ENCODE results near the gene NRXN3.

Gene NRXN3

DNA sequence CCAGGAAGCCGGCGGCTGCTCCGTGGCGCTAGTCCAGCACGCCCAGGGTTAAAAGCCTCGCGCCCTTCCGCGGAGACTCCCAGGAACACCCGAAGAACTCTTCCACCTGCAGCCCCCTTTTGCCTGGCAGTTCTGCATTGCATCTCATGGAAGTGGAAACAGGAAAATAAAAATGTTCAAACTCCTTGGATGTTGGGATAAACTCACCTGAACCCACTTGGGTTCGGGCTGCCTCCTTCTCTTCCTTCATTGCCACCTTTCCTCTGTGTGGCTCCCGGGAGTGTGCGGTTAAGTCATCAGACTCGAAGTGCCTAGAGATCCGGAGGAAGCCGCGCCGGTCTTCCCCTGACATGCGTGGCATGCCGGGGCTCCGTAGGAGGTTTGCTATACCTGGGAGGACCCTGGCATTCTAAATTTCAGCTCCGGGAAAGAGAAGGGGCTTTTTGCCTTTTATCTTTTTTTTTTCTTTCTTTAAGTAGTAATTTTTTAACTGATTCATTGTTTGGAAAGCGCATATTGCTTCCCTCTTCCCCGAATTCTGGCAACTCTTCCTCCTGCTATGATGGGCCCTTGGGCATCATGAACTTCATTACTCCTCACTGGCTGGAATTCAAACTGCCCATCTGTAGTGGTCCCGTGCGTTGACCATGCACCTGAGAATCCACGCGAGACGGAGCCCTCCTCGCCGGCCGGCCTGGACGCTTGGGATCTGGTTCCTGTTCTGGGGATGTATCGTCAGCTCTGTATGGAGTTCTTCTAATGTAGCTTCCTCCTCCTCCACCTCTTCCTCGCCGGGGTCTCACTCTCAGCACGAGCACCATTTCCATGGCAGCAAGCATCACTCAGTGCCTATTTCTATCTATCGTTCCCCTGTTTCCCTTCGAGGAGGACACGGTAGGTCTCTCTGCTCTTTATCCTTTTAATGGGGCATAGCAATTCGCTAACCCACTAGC, 1109.7 kb downstream of the NRXN3 start:
- no peak for DNase-seq (ENCODE audit: low spot score)
- TF ChIP-seq, protein P1, sequence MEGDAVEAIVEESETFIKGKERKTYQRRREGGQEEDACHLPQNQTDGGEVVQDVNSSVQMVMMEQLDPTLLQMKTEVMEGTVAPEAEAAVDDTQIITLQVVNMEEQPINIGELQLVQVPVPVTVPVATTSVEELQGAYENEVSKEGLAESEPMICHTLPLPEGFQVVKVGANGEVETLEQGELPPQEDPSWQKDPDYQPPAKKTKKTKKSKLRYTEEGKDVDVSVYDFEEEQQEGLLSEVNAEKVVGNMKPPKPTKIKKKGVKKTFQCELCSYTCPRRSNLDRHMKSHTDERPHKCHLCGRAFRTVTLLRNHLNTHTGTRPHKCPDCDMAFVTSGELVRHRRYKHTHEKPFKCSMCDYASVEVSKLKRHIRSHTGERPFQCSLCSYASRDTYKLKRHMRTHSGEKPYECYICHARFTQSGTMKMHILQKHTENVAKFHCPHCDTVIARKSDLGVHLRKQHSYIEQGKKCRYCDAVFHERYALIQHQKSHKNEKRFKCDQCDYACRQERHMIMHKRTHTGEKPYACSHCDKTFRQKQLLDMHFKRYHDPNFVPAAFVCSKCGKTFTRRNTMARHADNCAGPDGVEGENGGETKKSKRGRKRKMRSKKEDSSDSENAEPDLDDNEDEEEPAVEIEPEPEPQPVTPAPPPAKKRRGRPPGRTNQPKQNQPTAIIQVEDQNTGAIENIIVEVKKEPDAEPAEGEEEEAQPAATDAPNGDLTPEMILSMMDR (IDR thresholded peaks at IDR 0.05; ENCODE audit: borderline replicate concordance, control extremely low read depth, extremely low read depth, insufficient read depth, missing control alignments) = no peak
- in situ Hi-C loops (cut with MboI; ENCODE audit: low sequenced_read_pairs, unreplicated experiment) = no loop called here

DNA sequence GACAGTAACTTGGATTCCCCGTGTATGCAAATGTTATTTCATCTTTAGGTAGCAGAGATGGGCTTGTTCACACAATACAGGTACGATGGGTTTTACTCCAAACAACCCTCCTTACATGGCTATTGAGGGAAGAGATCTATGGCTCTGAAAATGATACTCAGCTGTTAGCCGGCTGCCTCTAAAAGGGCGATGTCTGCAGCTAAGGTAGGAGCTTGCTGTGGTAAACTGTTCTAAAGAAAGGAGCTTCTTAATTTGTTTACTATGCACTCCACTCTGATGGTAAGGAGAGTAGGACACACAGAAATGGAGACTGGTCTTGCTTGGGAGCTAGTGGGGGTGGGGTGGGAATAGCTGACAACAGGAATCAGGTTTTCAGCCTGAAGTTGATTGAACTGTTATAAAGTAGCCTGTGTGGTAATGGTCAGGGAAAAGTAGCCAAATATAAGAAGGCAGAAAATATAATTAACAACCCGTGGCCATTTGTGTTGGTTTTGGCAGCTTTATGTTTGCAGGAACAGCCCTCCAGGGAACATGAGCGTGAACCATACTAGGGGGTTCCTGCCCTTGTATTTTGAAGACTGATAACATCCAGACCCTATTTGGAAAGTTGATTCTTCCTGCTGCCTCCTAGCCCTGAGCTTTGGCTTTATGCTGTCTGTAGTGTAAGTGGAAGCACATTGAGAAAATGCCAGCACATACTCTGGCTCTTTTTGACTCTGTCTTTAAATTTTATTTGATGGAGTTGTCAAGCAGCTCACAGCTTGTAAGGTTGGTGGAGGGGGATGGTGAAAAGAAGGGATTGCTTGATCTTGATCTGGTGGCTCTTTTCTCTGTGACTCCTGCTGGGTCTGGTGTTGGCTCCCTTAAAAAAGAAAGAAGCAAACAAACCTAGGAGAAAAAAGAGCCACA, 1111.3 kb downstream of the NRXN3 start:
- TF ChIP-seq, protein P1 (IDR thresholded peaks at IDR 0.05; ENCODE audit: borderline replicate concordance, control extremely low read depth, extremely low read depth, insufficient read depth, missing control alignments) = no peak
- in situ Hi-C loops (cut with MboI; ENCODE audit: low sequenced_read_pairs, unreplicated experiment) = no loop called here
- no peak for DNase-seq (ENCODE audit: low spot score)

DNA sequence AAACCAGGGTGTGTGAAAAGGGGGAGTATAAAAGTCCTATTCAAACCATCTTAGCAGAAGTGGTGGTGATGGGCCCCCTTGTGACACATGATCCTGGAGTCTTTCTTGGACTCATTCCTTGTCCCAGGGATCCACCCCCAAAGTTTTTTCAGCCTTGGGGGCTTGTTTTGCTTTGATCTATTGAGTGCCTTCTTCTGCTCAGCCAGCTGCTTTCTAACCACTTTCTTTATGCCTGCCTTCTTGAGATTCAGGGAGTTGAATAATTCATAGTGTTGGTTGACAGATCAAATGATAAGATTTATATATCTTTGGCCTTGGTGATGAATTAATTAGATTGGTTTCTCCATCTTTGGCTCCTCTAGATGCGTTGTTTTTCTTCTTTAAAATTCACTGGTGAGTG, 1114.4 kb downstream of the NRXN3 start:
- no peak for DNase-seq (ENCODE audit: low spot score)
- TF ChIP-seq, protein P1 (IDR thresholded peaks at IDR 0.05; ENCODE audit: borderline replicate concordance, control extremely low read depth, extremely low read depth, insufficient read depth, missing control alignments) = no peak
- in situ Hi-C loops (cut with MboI; ENCODE audit: low sequenced_read_pairs, unreplicated experiment) = no loop called here

DNA sequence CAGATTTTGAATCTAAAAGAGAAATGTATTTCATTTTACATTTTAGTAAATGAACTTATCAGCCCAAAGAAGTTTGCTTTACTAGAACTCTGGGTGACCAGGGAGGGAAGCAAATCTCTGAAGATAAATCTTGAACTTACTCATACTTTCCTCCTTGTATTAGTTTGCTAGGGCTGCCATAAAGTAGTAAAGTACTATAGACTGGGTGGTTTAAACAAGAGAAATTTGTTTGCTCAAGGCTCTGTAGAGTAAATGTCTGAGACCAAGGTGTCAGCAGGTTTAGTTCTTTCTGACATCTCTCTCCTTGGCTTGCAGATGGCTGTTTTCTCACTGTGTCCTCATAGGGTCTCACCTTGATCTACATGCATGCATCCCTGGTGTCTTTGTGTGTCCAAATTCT, 1115.1 kb downstream of the NRXN3 start:
- in situ Hi-C loops (cut with MboI; ENCODE audit: low sequenced_read_pairs, unreplicated experiment) = no loop called here
- DNase-seq (ENCODE audit: low spot score) = no peak
- TF ChIP-seq, protein P1 (IDR thresholded peaks at IDR 0.05; ENCODE audit: borderline replicate concordance, control extremely low read depth, extremely low read depth, insufficient read depth, missing control alignments) = no peak

DNA sequence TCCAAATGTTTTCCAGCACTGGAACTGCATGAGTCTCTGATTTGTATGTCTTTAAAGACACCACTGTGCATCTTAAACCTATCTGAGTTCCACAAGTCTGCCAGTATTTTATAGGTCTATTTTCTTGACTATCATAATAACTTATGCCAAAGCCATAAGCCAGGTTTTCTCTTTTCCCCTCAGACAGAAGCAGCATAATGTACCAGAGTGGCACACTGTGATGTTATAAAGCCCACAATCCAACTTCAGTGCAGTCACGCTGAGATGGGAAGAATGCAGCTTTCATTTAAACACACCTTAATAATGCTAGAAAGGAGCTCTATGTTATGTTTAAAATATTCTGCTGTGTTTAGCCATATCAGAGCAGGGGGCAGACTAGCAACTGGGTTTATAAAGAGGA, 1117.8 kb downstream of the NRXN3 start:
- DNase-seq (ENCODE audit: low spot score) = no peak
- TF ChIP-seq, protein P1 (IDR thresholded peaks at IDR 0.05; ENCODE audit: borderline replicate concordance, control extremely low read depth, extremely low read depth, insufficient read depth, missing control alignments) = no peak
- in situ Hi-C loops (cut with MboI; ENCODE audit: low sequenced_read_pairs, unreplicated experiment) = no loop called here

DNA sequence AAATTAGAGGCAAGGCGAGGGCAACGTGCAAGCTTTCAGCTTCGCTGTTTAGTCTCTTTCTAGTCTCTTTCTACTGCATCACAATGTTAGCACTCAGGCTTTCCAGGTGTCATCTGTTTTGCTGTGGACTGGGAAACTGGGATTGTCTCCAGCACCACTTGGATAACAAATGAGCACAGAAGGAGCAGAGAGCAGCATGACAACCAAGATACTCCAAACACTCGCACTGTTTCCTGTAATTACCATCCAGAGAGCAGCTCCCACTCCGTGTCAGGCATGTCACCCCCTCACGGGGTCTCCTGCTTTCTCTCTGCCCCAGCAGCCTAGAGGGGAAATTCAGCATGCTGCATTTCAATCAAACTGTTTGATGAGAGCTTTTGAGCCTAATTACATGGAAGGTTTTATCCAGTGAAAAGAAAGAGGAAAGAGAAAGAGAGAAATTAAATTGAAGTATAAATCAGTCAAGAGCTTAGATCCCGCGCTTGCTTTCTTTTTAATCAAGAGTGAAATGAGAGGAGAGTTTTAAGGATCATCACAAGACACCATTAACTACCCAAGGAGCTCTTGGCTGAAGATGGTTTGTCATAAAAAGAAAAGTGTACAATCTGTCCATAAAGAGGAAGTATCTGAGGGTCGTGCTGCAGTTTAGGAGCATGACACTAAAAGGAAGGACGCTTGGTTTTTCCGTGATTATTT, 1123.5 kb downstream of the NRXN3 start:
- no peak for DNase-seq (ENCODE audit: low spot score)
- in situ Hi-C loops (cut with MboI; ENCODE audit: low sequenced_read_pairs, unreplicated experiment) = no loop called here
- TF ChIP-seq, protein P1 (IDR thresholded peaks at IDR 0.05; ENCODE audit: borderline replicate concordance, control extremely low read depth, extremely low read depth, insufficient read depth, missing control alignments) = no peak
